Neuronal stem cell (in vitro differentiated cells): ENCODE data around the gene ACP3.

Source experiments
- DNase-seq: peaks from one replicate; pipeline ENCODE4 v3.0.0-alpha.2; 2013; ENCODE audit warnings: low spot score
- H2AFZ ChIP-seq: one replicate; pipeline ENCODE4 v1.6.1; 2013; ENCODE audit warnings: mild to moderate bottlenecking, low read length, inconsistent platforms
- H2AK5ac ChIP-seq: 2 replicates; pipeline ENCODE4 v1.6.1; 2013; ENCODE audit warnings: low read depth, mild to moderate bottlenecking, inconsistent platforms, low read length, moderate library complexity, mixed read lengths
- H2BK120ac ChIP-seq: 2 replicates; pipeline ENCODE4 v1.6.1; 2013; ENCODE audit warnings: low read depth, mild to moderate bottlenecking, inconsistent platforms, low read length, moderate library complexity, mixed read lengths
- H2BK12ac ChIP-seq: one replicate; pipeline ENCODE4 v1.6.1; 2013; ENCODE audit warnings: low read length, inconsistent platforms
- H2BK15ac ChIP-seq: 2 replicates; pipeline ENCODE4 v1.6.1; 2013; ENCODE audit warnings: mild to moderate bottlenecking, low read length, inconsistent platforms, mixed read lengths
- H2BK5ac ChIP-seq: one replicate; pipeline ENCODE4 v1.6.1; 2013; ENCODE audit warnings: inconsistent platforms, mild to moderate bottlenecking, low read length, moderate library complexity
- H3K14ac ChIP-seq: one replicate; pipeline ENCODE4 v1.6.1; 2013; ENCODE audit warnings: low read length, inconsistent platforms
- H3K18ac ChIP-seq: 2 replicates; pipeline ENCODE4 v1.6.1; 2013; ENCODE audit warnings: low read length, inconsistent platforms
- H3K23ac ChIP-seq: 2 replicates; pipeline ENCODE4 v1.6.1; 2013; ENCODE audit warnings: low read depth, mild to moderate bottlenecking, mixed read lengths, low read length, inconsistent platforms; ENCODE audit not compliant: poor library complexity
- H3K27ac ChIP-seq: replicated peaks from 3 replicates; pipeline ENCODE4 v1.5.1; 2013; ENCODE audit warnings: low read length, inconsistent platforms
- H3K27me3 ChIP-seq, 3 experiments: 2 replicates each; pipeline ENCODE4 v1.6.1; 2013; ENCODE audit warnings: low read length in 3 of 3, mild to moderate bottlenecking in 2 of 3, inconsistent platforms in 1 of 3, low read depth in 1 of 3, mixed read lengths in 1 of 3, moderate library complexity in 1 of 3; ENCODE audit not compliant: control insufficient read depth in 3 of 3, insufficient read depth in 3 of 3
- H3K36me3 ChIP-seq, 2 donors: replicated peaks in 1 of 2; 2 replicates each; pipeline ENCODE4 v1.6.1; 2013; ENCODE audit warnings: low read length in 2 of 2; ENCODE audit not compliant: control insufficient read depth in 2 of 2, insufficient read depth in 2 of 2
- H3K4ac ChIP-seq: 2 replicates; pipeline ENCODE4 v1.6.1; 2013; ENCODE audit warnings: inconsistent platforms, mild to moderate bottlenecking, low read length, moderate library complexity
- H3K4me1 ChIP-seq, 2 donors: 1 replicate in 1 of 2; 2 replicates in 1 of 2; pipeline ENCODE4 v1.6.1; 2013; ENCODE audit warnings: low read length in 2 of 2, low read depth in 1 of 2; ENCODE audit not compliant: control insufficient read depth in 2 of 2, insufficient read depth in 1 of 2
- H3K4me2 ChIP-seq: one replicate; pipeline ENCODE4 v1.6.1; 2013; ENCODE audit warnings: mild to moderate bottlenecking, low read length, inconsistent platforms; ENCODE audit not compliant: insufficient read depth, poor library complexity, severe bottlenecking
- H3K4me3 ChIP-seq, 2 donors: 2 replicates each; pipeline ENCODE4 v1.5.1; 2013; ENCODE audit warnings: low read length in 2 of 2, mild to moderate bottlenecking in 2 of 2, inconsistent platforms in 1 of 2, moderate library complexity in 1 of 2
- H3K79me1 ChIP-seq: one replicate; pipeline ENCODE4 v1.6.1; 2013; ENCODE audit warnings: low read depth, mild to moderate bottlenecking, inconsistent platforms, low read length, moderate library complexity
- H3K9ac ChIP-seq: one replicate; pipeline ENCODE4 v1.6.1; 2013; ENCODE audit warnings: mild to moderate bottlenecking, low read depth, low read length, inconsistent platforms; ENCODE audit not compliant: poor library complexity
- H3K9me3 ChIP-seq, 2 donors: replicated peaks in 1 of 2; 2 replicates each; pipeline versions ENCODE3 to v1.6.1; 2013; ENCODE audit warnings: low read length in 2 of 2, mild to moderate bottlenecking in 2 of 2, inconsistent platforms in 1 of 2, low read depth in 1 of 2, mixed read lengths in 1 of 2, moderate library complexity in 1 of 2; ENCODE audit not compliant: control insufficient read depth in 2 of 2, insufficient read depth in 1 of 2
- H4K8ac ChIP-seq: one replicate; pipeline ENCODE4 v1.6.1; 2013; ENCODE audit warnings: low read depth, mild to moderate bottlenecking, inconsistent platforms, low read length, moderate library complexity
- H4K91ac ChIP-seq: one replicate; pipeline ENCODE4 v1.6.1; 2013; ENCODE audit warnings: low read length, low read depth, mild to moderate bottlenecking, inconsistent platforms; ENCODE audit not compliant: poor library complexity
- WGBS, 2 donors: extraction: QIAGEN DNeasy Blood & Tissue Kit; methylation state at CpG; one replicate each; pipeline ENCODE4 v1.1.7; 2013; ENCODE audit warnings: missing lambda C conversion rate in 2 of 2, mixed read lengths in 1 of 2; ENCODE audit not compliant: insufficient read length in 2 of 2, insufficient replicate concordance in 1 of 2; ENCODE audit errors: extremely low coverage in 2 of 2; 5-methylcytosine and 5-hydroxymethylcytosine counted together

ACP3 gene

DNA sequence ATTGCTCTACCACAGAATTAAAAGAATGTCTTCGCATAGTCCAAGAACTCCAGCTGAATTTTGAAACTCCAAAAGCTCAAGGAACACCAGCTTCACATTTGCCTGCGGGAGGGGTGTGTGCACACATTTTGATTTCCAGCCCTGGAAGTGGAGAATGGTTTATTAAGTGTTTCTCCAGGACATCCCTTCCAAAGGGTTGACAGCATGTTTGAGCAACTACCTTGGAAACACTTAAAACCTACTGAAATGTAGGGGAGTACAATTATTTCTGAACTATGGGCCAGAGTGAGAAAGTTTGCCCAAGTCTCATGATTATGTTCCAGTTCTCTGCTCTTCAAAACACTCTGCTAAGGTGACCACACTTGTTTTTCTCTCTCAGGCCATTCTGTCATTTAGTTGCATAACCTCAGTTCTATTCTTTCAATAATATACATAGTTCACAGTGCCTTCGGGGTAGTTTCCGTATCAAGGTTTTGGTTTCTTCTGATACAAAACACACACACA is 7.9 kb downstream of the ACP3 start:
- Histone ChIP-seq H3K36me3 (no peaks in the 10 kb centered on the region), H3K4ac (no peak overlapping the region), H4K8ac (no peak overlapping the region), H3K79me1 (no peaks in the 10 kb centered on the region), H3K4me1 (no peaks in the 10 kb centered on the region), H2BK120ac (no peak overlapping the region), H2BK15ac (no peak overlapping the region), H3K27ac (no peak overlapping the region), H3K14ac (no peak overlapping the region), H3K23ac (no peak overlapping the region), H3K9me3 (no peaks in the 10 kb centered on the region), H4K91ac (no peak overlapping the region), H2BK12ac (no peak overlapping the region), H3K27me3 (no peaks in the 10 kb centered on the region), H3K18ac (no peak overlapping the region), H2AFZ (no peak overlapping the region), H3K4me3 (no peak overlapping the region), H2AK5ac (no peak overlapping the region), H2BK5ac (no peak overlapping the region), H3K9ac (no peak overlapping the region), H3K4me2 (no peak overlapping the region)
- WGBS, 2 donors = no CpG with 5 or more reads among the region's 4 CpGs
- DNase-seq = no peak

DNA sequence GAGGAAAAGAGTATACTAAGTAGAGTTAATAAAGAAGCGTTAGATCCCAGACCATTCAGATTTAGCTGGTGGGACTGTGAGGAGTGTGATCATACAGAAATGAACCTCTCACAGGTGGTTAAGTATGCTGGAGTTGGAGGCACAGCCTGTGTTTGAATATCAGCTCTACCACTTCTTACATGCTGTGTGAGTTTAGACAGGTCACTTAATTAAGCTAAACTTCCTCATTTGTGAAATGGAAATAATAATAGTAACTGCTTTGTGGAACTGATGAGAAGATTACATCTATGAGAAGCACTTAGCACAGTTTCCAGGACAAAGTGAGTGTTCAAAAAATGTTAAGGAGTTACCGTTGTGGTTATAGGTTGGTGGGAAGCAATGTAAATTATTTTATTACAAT is 8.4 kb downstream of the ACP3 start:
- Histone ChIP-seq H2BK12ac (no peak overlapping the region), H3K23ac (no peak overlapping the region), H3K36me3 (no peaks in the 10 kb centered on the region), H2BK120ac (no peak overlapping the region), H3K79me1 (no peaks in the 10 kb centered on the region), H3K27ac (no peak overlapping the region), H3K9ac (no peak overlapping the region), H4K91ac (no peak overlapping the region), H3K4ac (no peak overlapping the region), H3K4me1 (no peaks in the 10 kb centered on the region), H2BK15ac (no peak overlapping the region), H3K4me3 (no peak overlapping the region), H2BK5ac (no peak overlapping the region), H4K8ac (no peak overlapping the region), H3K14ac (no peak overlapping the region), H2AFZ (no peak overlapping the region), H3K18ac (no peak overlapping the region), H3K4me2 (no peak overlapping the region), H3K27me3 (no peaks in the 10 kb centered on the region), H2AK5ac (no peak overlapping the region), H3K9me3 (no peaks in the 10 kb centered on the region)
- no peak for DNase-seq
- no CpG with 5 or more reads among the region's 2 CpGs for WGBS, 2 donors

- Histone ChIP-seq H3K36me3 (no peaks in the 10 kb centered on the region), H3K4me3 (no peak overlapping the region), H2BK15ac (no peak overlapping the region), H4K91ac (no peak overlapping the region), H3K79me1 (no peaks in the 10 kb centered on the region), H2BK12ac (no peak overlapping the region), H3K4me2 (no peak overlapping the region), H2AK5ac (no peak overlapping the region), H2AFZ (no peak overlapping the region), H3K4ac (no peak overlapping the region), H4K8ac (no peak overlapping the region), H3K9me3 (no peaks in the 10 kb centered on the region), H2BK120ac (no peak overlapping the region), H3K4me1 (no peaks in the 10 kb centered on the region), H3K14ac (no peak overlapping the region), H3K27me3 (no peaks in the 10 kb centered on the region), H3K18ac (no peak overlapping the region), H2BK5ac (no peak overlapping the region), H3K9ac (no peak overlapping the region), H3K23ac (no peak overlapping the region), H3K27ac (no peak overlapping the region)
- no CpG with 5 or more reads among the region's 2 CpGs for WGBS, 2 donors
- DNase-seq = no peak
Observed at GRCh38 chr3:132326251-132326650, 9.0 kb downstream of the ACP3 start.

GRCh38 chr3:132332082-132332481 is 14.9 kb downstream of the ACP3 start:
- H2BK15ac ChIP-seq = no peak overlapping the region
- no peak overlapping the region for H3K14ac ChIP-seq
- no peak overlapping the region for H3K4ac ChIP-seq
- no peak overlapping the region for H3K4me3 ChIP-seq
- no peak overlapping the region for H2AK5ac ChIP-seq
- H4K8ac ChIP-seq = no peak overlapping the region
- no peak overlapping the region for H3K9ac ChIP-seq
- no peaks in the 10 kb centered on the region for H3K27me3 ChIP-seq
- no peak overlapping the region for H2AFZ ChIP-seq
- no peak overlapping the region for H3K4me2 ChIP-seq
- no peak overlapping the region for H2BK12ac ChIP-seq
- no peak overlapping the region for H4K91ac ChIP-seq
- H3K23ac ChIP-seq = no peak overlapping the region
- H3K79me1 ChIP-seq = no peaks in the 10 kb centered on the region
- H3K18ac ChIP-seq = no peak overlapping the region
- no peaks in the 10 kb centered on the region for H3K9me3 ChIP-seq
- no peak overlapping the region for H3K27ac ChIP-seq
- H2BK120ac ChIP-seq = no peak overlapping the region
- no peaks in the 10 kb centered on the region for H3K36me3 ChIP-seq
- no peak overlapping the region for H2BK5ac ChIP-seq
- no peak for DNase-seq
- H3K4me1 ChIP-seq = no peaks in the 10 kb centered on the region
- WGBS, 2 donors = no CpG with 5 or more reads among the region's 6 CpGs
